Coronary artery (tissue), 2 donors: ENCODE measurements around the gene CLCN4.

ENCODE experiments used
- DNase-seq: peaks from one replicate; pipeline ENCODE4 v3.0.0-alpha.2; 2017; ENCODE audit warnings: low spot score
- H3K27ac ChIP-seq, 2 donors: fragments of 200-600 bp; sonication (generic); one replicate each; pipeline ENCODE4 v1.5.1; 2016 to 2019
- H3K4me3 ChIP-seq: fragments of 200-600 bp; sonication (generic); 2 replicates; pipeline ENCODE4 v1.5.1; 2016; ENCODE audit warnings: mild to moderate bottlenecking, moderate library complexity
- TF ChIP-seq, protein P1 (sequence below): fragments of 200-600 bp; sonication (generic); IDR thresholded peaks from one replicate; pipeline ENCODE4 v1.5.1; 2019; ENCODE audit warnings: antibody characterized with exemption

CLCN4 gene

DNA sequence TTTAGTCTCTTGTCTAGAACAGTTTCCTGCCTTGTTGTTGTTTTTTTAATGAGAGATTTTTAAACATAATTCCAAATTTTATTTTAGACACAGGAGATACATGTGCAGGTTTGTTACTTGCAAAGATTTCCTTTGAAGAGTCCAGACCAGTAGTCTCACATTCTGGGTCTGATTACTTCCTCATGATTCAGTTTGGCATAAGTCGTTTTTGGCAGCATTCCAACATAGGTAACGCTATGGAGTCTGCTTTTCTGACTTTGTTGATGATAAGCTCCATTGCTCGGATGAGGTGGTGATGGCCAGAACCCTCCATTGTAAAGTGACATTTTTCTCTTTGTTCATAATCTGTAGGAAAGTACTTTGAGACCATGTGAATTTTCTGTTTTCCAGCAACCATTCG, 74.7 kb downstream of the CLCN4 start:
- Histone ChIP-seq H3K27ac (no peak overlapping the region), H3K4me3 (no peak overlapping the region)
- no peak for DNase-seq
- TF ChIP-seq, protein P1, sequence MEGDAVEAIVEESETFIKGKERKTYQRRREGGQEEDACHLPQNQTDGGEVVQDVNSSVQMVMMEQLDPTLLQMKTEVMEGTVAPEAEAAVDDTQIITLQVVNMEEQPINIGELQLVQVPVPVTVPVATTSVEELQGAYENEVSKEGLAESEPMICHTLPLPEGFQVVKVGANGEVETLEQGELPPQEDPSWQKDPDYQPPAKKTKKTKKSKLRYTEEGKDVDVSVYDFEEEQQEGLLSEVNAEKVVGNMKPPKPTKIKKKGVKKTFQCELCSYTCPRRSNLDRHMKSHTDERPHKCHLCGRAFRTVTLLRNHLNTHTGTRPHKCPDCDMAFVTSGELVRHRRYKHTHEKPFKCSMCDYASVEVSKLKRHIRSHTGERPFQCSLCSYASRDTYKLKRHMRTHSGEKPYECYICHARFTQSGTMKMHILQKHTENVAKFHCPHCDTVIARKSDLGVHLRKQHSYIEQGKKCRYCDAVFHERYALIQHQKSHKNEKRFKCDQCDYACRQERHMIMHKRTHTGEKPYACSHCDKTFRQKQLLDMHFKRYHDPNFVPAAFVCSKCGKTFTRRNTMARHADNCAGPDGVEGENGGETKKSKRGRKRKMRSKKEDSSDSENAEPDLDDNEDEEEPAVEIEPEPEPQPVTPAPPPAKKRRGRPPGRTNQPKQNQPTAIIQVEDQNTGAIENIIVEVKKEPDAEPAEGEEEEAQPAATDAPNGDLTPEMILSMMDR = no peak

- Histone ChIP-seq H3K4me3 (no peak overlapping the region), H3K27ac (no peak overlapping the region)
- no peak for DNase-seq
- TF ChIP-seq, protein P1 = no peak
Observed at GRCh38 chrX:10233173-10233572, 76.4 kb downstream of the CLCN4 start.

- DNase-seq = no peak
- Histone ChIP-seq H3K4me3 (no peak overlapping the region), H3K27ac (no peak overlapping the region)
- TF ChIP-seq, protein P1 = no peak
Observed at GRCh38 chrX:10233696-10234095, 76.9 kb downstream of the CLCN4 start.

GRCh38 chrX:10235851-10236250, 79.1 kb downstream of the CLCN4 start:
- peak; percentile 40 for DNase-seq
- no peak overlapping the region for H3K27ac ChIP-seq
- H3K4me3 ChIP-seq = no peak overlapping the region
- TF ChIP-seq, protein P1 = no peak

DNA sequence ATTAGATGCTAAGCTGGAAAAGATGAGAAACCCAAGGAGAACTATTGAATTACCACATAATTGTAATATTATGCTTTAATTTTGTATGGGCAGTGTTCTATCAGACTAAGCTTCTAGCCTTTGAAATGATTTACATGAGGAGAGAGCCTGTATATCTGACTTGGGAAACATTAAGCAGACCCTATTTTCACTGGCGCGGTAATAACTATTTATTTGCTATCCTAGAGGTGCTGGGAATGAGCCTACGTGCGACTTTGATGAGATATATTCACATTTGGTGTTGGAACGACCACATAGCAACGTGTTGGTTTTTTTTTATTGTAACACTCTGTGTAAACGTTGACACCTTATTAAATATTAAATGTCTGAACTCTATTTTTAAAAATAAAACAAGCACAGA, 80.5 kb downstream of the CLCN4 start:
- H3K4me3 ChIP-seq = no peak overlapping the region
- no peak for DNase-seq
- TF ChIP-seq, protein P1 = no peak
- no peak overlapping the region for H3K27ac ChIP-seq

DNA sequence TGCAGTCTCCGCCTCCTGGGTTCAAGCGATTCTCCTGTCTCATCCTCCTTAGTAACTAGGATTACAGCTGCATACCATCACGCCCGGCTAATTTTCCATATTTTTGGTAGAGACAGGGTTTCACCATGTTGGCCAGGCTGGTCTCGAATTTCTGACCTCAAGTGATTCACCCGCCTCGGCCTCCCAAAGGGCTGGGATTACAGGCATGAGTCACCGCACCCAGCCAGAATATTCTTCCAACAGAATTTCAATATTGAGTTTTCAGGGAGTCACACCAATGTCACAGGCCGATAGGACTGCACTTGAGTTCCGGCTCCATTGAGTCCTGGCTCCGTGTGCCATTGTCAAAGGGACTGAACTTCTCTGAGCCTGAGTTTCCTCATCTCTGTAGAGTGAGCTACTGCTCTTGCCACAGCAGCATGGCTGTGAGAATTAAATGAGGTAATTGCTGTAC, 82.9 kb downstream of the CLCN4 start:
- Histone ChIP-seq H3K27ac (no peak overlapping the region), H3K4me3 (no peak overlapping the region)
- TF ChIP-seq, protein P1 = no peak
- DNase-seq = no peak

DNA sequence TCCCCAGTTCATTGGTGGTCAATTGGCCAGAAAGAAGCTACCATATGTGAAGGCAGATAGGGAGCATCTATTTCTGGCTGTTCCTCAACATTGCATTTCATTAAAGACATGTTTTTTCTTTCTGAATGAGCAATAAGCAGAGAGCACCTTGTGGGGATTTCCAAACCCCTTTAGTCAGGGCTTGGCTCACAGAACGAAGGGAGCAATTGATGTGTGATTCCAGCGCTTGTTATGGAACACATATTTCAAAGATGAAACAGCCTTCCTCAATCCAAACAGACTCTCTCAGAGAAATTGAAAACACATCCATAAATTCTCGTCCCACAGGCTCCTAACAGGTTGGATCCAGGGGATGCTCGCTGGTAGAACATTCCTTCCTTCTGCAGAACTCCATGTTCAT, 84.1 kb downstream of the CLCN4 start:
- no peak overlapping the region for H3K4me3 ChIP-seq
- no peak overlapping the region for H3K27ac ChIP-seq
- TF ChIP-seq, protein P1 = no peak
- no peak for DNase-seq
